Liver (tissue), 3 donors: Measurements from ENCODE around the gene MAVS.

ENCODE experiments used
- CTCF ChIP-seq: fragments of 150-350 bp; IDR thresholded peaks from 2 replicates; pipeline ENCODE4 v1.5.1; 2017; ENCODE audit warnings: improper control_type of control experiment, low read depth, low read length; ENCODE audit not compliant: missing input control
- GABPA ChIP-seq, 2 donors: IDR thresholded peaks in 1 of 2; conservative IDR thresholded peaks in 1 of 2; 2 replicates each; pipeline ENCODE4 v1.6.1; 2016; ENCODE audit warnings: antibody characterized with exemption in 2 of 2, mild to moderate bottlenecking in 1 of 2, moderate library complexity in 1 of 2
- JUND ChIP-seq, 2 donors: IDR thresholded peaks; 2 replicates each; pipeline ENCODE4 v1.6.1; 2016; ENCODE audit warnings: antibody characterized with exemption in 2 of 2
- MAX ChIP-seq: IDR thresholded peaks from 2 replicates; pipeline ENCODE4 v1.6.1; 2016; ENCODE audit warnings: antibody characterized with exemption
- NR2F2 ChIP-seq: IDR thresholded peaks from 2 replicates; pipeline ENCODE4 v1.6.1; 2016; ENCODE audit warnings: antibody characterized with exemption
- RAD21 ChIP-seq, 2 donors: IDR thresholded peaks; 2 replicates each; pipeline ENCODE4 v1.6.1; 2016; ENCODE audit warnings: antibody characterized with exemption in 2 of 2, mild to moderate bottlenecking in 2 of 2
- RXRA ChIP-seq, 2 donors: IDR thresholded peaks; 2 replicates each; pipeline ENCODE4 v1.6.1; 2017 to 2018; ENCODE audit warnings: antibody characterized with exemption in 2 of 2, mild to moderate bottlenecking in 1 of 2
- SP1 ChIP-seq: IDR thresholded peaks from 2 replicates; pipeline ENCODE4 v1.6.1; 2018; ENCODE audit warnings: antibody characterized with exemption, mild to moderate bottlenecking
- TAF1 ChIP-seq: conservative IDR thresholded peaks from 2 replicates; pipeline ENCODE4 v1.6.1; 2016; ENCODE audit warnings: antibody characterized with exemption, mild to moderate bottlenecking
- YY1 ChIP-seq: IDR thresholded peaks from 2 replicates; pipeline ENCODE4 v1.6.1; 2016; ENCODE audit warnings: antibody characterized with exemption, mild to moderate bottlenecking
- ZBTB33 ChIP-seq: IDR thresholded peaks from 2 replicates; pipeline ENCODE4 v1.6.1; 2016; ENCODE audit warnings: antibody characterized with exemption
- TF ChIP-seq, protein P1 (sequence below): IDR thresholded peaks from 2 replicates; pipeline ENCODE4 v1.6.1; 2016; ENCODE audit warnings: antibody characterized with exemption, mild to moderate bottlenecking
- donor health status: healthy.
- donor health status: healthy.

- TF ChIP-seq CTCF, result no peak
- TF ChIP-seq TAF1, result no peak
- TF ChIP-seq RAD21 (IDR thresholded peaks at IDR 0.05), result no peak
- no peak for TF ChIP-seq SP1
- TF ChIP-seq RXRA (IDR thresholded peaks at IDR 0.05), result no peak
- TF ChIP-seq JUND (IDR thresholded peaks at IDR 0.05), result no peak
- TF ChIP-seq, protein P1, sequence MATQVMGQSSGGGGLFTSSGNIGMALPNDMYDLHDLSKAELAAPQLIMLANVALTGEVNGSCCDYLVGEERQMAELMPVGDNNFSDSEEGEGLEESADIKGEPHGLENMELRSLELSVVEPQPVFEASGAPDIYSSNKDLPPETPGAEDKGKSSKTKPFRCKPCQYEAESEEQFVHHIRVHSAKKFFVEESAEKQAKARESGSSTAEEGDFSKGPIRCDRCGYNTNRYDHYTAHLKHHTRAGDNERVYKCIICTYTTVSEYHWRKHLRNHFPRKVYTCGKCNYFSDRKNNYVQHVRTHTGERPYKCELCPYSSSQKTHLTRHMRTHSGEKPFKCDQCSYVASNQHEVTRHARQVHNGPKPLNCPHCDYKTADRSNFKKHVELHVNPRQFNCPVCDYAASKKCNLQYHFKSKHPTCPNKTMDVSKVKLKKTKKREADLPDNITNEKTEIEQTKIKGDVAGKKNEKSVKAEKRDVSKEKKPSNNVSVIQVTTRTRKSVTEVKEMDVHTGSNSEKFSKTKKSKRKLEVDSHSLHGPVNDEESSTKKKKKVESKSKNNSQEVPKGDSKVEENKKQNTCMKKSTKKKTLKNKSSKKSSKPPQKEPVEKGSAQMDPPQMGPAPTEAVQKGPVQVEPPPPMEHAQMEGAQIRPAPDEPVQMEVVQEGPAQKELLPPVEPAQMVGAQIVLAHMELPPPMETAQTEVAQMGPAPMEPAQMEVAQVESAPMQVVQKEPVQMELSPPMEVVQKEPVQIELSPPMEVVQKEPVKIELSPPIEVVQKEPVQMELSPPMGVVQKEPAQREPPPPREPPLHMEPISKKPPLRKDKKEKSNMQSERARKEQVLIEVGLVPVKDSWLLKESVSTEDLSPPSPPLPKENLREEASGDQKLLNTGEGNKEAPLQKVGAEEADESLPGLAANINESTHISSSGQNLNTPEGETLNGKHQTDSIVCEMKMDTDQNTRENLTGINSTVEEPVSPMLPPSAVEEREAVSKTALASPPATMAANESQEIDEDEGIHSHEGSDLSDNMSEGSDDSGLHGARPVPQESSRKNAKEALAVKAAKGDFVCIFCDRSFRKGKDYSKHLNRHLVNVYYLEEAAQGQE, result no peak
- no peak for TF ChIP-seq ZBTB33
- TF ChIP-seq GABPA (IDR thresholded peaks at IDR 0.05 in 1 of 2, conservative IDR thresholded peaks at IDR 0.05 in 1 of 2), result no peak
- no peak for TF ChIP-seq NR2F2
- TF ChIP-seq YY1, result no peak
- TF ChIP-seq MAX, result no peak
Measured at GRCh38 chr20:3858689-3859088, 12.1 kb downstream of the MAVS start.
